NCI-H2171 (cell line): ENCODE data around the gene MYO9B.
"Not testable (repeated sequence)": the region's sequence is repeated elsewhere in the genome, so short reads cannot be mapped to it uniquely, and the experiment has no call there.

Experiments used
- DNase-seq: peaks from one replicate; lab custom pipeline; 2025; lab: John Stamatoyannopoulos, UW

The MYO9B gene

DNA sequence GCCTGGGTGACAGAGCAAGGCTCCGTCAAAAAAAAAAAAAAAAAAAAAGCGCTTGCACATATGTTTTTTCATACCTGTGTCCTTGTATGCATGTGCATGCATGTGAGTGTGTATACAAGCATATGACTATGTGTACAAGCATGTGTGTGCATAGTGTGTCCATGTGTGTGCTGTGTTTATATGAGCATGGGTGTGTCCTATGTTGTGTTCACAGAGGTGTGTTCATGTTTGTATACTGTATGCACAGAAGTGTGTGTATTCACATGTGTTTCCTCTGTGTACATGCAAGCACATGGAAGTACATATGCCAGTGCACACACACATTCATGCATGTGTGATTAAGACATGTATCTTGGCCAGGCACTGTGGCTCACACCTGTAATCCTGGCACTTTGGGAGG is 17.1 kb downstream of the MYO9B start:
- no peak for DNase-seq

- not testable (repeated sequence) for DNase-seq
Observed at GRCh38 chr19:17094694-17095093, 19.1 kb downstream of the MYO9B start.

- DNase-seq, result no peak
Observed at GRCh38 chr19:17095141-17095919, 19.8 kb downstream of the MYO9B start.

- DNase-seq, result no peak
Observed at GRCh38 chr19:17097593-17098126, 22.1 kb downstream of the MYO9B start.

GRCh38 chr19:17098326-17098725 is 22.7 kb downstream of the MYO9B start:
- DNase-seq, result no peak

GRCh38 chr19:17101686-17102628 is 26.4 kb downstream of the MYO9B start:
- DNase-seq, result no peak

DNA sequence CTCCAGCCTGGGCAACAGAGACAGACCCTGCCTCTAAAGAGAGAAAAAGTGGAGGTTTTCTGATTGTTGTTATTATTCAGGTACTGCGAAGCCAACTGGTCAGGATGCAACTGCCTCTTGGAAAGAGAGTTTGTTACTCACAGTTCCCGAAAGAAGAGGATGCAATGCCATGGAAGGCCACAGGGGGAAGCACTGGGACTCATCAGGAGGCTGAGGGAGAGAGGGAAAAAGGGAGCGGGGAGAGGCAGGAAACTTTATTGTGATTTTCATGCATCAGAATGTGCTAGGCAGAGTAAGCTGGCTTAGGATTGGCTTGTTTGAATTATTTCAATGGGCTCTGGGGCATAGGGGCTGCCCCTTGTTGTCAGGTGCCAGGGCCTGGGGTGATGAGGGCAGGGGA is 27.6 kb downstream of the MYO9B start:
- no peak for DNase-seq

- no peak for DNase-seq
Observed at GRCh38 chr19:17104679-17105078, 29.1 kb downstream of the MYO9B start.

GRCh38 chr19:17105556-17105955 is 30.0 kb downstream of the MYO9B start:
- DNase-seq, result no peak

GRCh38 chr19:17106964-17107363 is 31.4 kb downstream of the MYO9B start:
- DNase-seq, result not testable (repeated sequence)

DNA sequence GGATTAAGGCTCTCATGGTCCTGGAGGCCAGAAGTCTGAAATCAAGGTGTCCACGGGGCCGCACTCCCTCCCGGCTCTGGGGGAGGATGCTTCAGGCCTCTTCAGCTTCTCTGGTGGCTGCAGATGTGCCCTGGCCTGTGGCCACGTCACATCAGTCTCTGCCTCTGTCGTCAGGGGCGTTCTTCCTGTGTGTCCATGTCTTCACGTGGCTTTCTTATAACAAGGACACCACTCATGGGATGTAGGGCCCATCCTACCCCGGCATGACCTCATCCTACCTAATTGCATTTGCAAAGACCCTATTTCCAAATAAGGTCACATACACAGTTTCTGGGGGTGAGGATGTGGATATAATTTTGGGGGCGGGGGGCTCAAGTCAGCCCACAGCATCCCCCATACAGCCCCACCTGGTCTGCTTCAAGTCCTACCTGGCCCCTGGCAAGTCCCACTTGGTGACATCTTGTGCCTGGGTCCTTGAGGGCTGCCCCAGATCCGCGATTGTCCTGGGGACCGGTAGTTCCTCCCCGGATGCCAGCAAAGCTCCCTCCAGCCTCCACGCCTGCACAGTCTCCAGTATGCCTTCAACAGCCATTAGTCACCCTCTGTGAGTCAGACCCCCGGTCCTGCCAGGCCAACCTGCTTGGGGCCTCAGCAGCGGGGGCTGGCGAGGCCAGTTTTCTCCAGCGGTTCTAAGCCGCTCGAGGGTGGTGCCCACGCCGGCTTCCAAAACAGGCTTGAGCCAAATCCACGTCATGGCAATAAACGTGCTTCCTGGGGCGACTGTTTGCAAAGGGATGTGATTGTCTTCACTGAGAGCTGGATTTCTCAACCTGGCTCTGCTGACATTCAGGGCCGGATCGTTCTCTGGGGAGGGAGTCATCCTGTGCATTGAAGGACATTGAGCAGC is 32.2 kb downstream of the MYO9B start:
- no peak for DNase-seq

DNA sequence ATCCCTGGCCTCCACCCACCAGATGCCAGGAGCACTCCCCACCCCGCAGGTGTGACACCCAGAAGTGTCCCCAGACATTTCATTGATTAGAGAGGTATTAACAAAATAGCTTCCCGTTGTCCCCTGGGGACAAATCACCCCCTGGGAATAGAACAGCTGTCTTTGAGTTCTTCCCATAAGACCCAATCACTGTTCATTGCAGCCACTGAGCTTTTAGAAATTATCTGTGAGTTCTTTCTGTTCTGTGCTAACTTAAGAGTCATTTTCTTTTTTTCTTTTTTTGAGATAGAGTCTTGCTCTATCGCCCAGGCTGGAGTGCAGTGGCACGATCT is 32.8 kb downstream of the MYO9B start:
- DNase-seq, result no peak

DNA sequence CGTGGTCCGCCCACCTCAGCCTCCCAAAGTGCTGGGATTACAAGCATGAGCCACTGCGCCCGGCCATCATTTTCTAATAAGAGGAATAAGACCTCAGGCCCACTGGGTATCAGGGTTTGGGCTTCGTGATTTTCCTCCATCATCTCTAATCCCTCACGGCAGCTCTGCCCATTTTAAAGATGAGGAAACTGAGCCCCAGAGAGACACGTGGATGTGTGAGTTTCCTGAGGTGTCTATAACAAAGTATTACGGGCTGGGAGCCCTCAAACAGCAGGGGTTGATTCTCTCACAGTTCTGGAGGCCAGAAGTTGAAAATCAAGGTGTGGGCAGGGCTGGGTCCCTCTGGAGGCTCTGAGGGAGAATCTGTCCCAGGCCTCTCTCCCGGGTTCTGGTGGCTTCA is 33.7 kb downstream of the MYO9B start:
- no peak for DNase-seq

- no peak for DNase-seq
Observed at GRCh38 chr19:17109962-17110598, 34.5 kb downstream of the MYO9B start.

DNA sequence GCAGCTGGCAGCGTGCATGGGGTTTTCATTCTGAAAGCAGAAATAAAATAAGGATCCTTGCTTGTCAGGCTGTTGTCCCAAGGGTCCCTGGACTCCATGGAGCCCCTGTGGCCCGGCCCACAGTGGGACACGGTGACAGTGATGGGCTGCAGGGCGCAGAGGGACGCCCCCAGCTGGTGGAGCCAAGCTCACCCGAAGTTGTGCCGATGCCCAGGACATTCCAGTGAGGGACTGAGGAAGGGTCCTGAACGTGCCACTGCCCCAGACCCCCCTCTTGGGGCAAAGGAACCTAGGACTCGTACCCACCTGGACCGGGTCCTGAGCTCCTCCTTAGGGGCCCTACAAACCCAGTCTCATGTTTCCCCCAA is 35.0 kb downstream of the MYO9B start:
- no peak for DNase-seq

- no peak for DNase-seq
Observed at GRCh38 chr19:17111766-17112165, 36.2 kb downstream of the MYO9B start.

GRCh38 chr19:17112271-17112670 is 36.7 kb downstream of the MYO9B start:
- no peak for DNase-seq

GRCh38 chr19:17112700-17113099 is 37.1 kb downstream of the MYO9B start:
- DNase-seq, result no peak

GRCh38 chr19:17113127-17113785 is 37.7 kb downstream of the MYO9B start:
- no peak for DNase-seq

DNA sequence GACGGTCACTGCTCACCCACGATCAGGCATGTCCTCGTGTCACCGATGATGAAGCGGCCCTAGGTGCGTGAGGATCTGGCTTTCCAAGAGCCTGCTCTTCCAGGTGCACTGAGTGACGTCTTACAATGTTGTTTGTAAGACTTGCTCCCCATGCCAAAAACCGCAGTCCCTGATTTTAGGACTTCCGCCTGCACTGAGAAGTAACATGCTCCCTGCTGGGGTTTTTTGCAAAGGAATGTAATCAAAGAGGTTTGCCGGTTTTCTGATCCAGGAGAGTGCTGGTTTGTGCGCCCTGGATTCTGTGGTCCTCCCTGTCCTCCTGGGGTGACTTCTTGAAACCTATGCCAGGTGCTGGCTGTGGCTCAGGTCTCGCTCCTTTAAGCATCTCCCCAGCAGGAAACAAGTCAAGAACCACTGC is 38.8 kb downstream of the MYO9B start:
- DNase-seq, result no peak
